Measurements from ENCODE around the gene CARMIL1.

- TF ChIP-seq ZXDB (tag by site-specific recombination; IDR thresholded peaks at IDR 0.05): no peak
- no peak for TF ChIP-seq ZNF239 (tag by site-specific recombination; IDR thresholded peaks at IDR 0.05)
- TF ChIP-seq CTCF (tag by site-specific recombination; IDR thresholded peaks at IDR 0.05): no peak
- no peak for TF ChIP-seq SP2 (tag by site-specific recombination; IDR thresholded peaks at IDR 0.05)
- no peak for TF ChIP-seq ZBTB6 (tag by site-specific recombination; IDR thresholded peaks at IDR 0.05)
- TF ChIP-seq HOXA7 (CRISPR knock-in tag; IDR thresholded peaks at IDR 0.05; ENCODE audit: borderline replicate concordance): no peak
Observed at GRCh38 chr6:25439368-25439767, 160.2 kb downstream of the CARMIL1 start.
